GM12891 (cell line): ENCODE data around the gene EPYC.
A peak's percentile ranks its signal among the peaks of the same experiment; 100 is the strongest.

Experiments
- DNase-seq: peaks from one replicate; pipeline ENCODE4 v3.0.0; 2011; ENCODE audit warnings: low spot score; ENCODE audit not compliant: insufficient read length
- FAIRE-seq: peaks from 2 replicates; lab custom pipeline; 2011; peaks lifted over from hg19 to GRCh38; lab: Jason Lieb, UNC
- PAX5 ChIP-seq: IDR thresholded peaks from 2 replicates; pipeline ENCODE4 v1.6.1; 2011; ENCODE audit warnings: low read length, moderate library complexity, mild to moderate bottlenecking; ENCODE audit not compliant: insufficient read depth, severe bottlenecking
- POLR2A ChIP-seq: IDR thresholded peaks from 2 replicates; pipeline ENCODE4 v1.6.1; 2011; ENCODE audit warnings: low read depth, low read length, control low read depth
- POLR2AphosphoS5 ChIP-seq: IDR thresholded peaks from 2 replicates; pipeline ENCODE4 v1.6.1; 2011; ENCODE audit warnings: low read depth, low read length, control low read depth
- POU2F2 ChIP-seq: IDR thresholded peaks from 2 replicates; pipeline ENCODE4 v1.6.1; 2011; ENCODE audit warnings: low read depth, mild to moderate bottlenecking, control low read depth, low read length, moderate library complexity
- SPI1 ChIP-seq: IDR thresholded peaks from 2 replicates; pipeline ENCODE4 v1.6.1; 2011; ENCODE audit warnings: low read depth, low read length, control low read depth
- TAF1 ChIP-seq: IDR thresholded peaks from 2 replicates; pipeline ENCODE4 v1.6.1; 2011; ENCODE audit warnings: low read depth, low read length, control low read depth

The EPYC gene

GRCh38 chr12:90978117-90978770 is 26.5 kb downstream of the EPYC start:
- DNase-seq, result no peak
- FAIRE-seq, result peak; percentile 64
- no peak for TF ChIP-seq POU2F2
- no peak for TF ChIP-seq POLR2A
- TF ChIP-seq PAX5, result no peak
- TF ChIP-seq POLR2AphosphoS5, result no peak
- no peak for TF ChIP-seq TAF1
- no peak for TF ChIP-seq SPI1

GRCh38 chr12:90977224-90977623 is 27.5 kb downstream of the EPYC start:
- DNase-seq (no peak), FAIRE-seq (no peak)
- TF ChIP-seq POLR2A (no peak), TAF1 (no peak), POLR2AphosphoS5 (no peak), SPI1 (no peak), POU2F2 (no peak), PAX5 (no peak)

GRCh38 chr12:90974286-90974685 is 30.5 kb downstream of the EPYC start:
- no peak for TF ChIP-seq PAX5
- no peak for TF ChIP-seq POU2F2
- no peak for TF ChIP-seq POLR2AphosphoS5
- TF ChIP-seq SPI1, result no peak
- no peak for TF ChIP-seq POLR2A
- no peak for TF ChIP-seq TAF1
- FAIRE-seq (no peak), DNase-seq (no peak)

- FAIRE-seq, result no peak
- DNase-seq, result no peak
- TF ChIP-seq SPI1 (no peak), POU2F2 (no peak), POLR2A (no peak), POLR2AphosphoS5 (no peak), PAX5 (no peak), TAF1 (no peak)
Observed at GRCh38 chr12:90972226-90972625, 32.5 kb downstream of the EPYC start.

GRCh38 chr12:90970911-90971310 is 33.9 kb downstream of the EPYC start:
- FAIRE-seq (no peak), DNase-seq (no peak)
- TF ChIP-seq TAF1, result no peak
- TF ChIP-seq POLR2A, result no peak
- no peak for TF ChIP-seq PAX5
- no peak for TF ChIP-seq POU2F2
- no peak for TF ChIP-seq POLR2AphosphoS5
- TF ChIP-seq SPI1, result no peak

GRCh38 chr12:90970471-90970870 is 34.3 kb downstream of the EPYC start:
- TF ChIP-seq POU2F2, result no peak
- TF ChIP-seq SPI1, result no peak
- TF ChIP-seq PAX5, result no peak
- no peak for TF ChIP-seq POLR2AphosphoS5
- no peak for TF ChIP-seq POLR2A
- TF ChIP-seq TAF1, result no peak
- DNase-seq (no peak), FAIRE-seq (no peak)

GRCh38 chr12:90969851-90970250 is 34.9 kb downstream of the EPYC start:
- DNase-seq, result no peak
- no peak for FAIRE-seq
- TF ChIP-seq POLR2A (no peak), POU2F2 (no peak), SPI1 (no peak), TAF1 (no peak), POLR2AphosphoS5 (no peak), PAX5 (no peak)

- DNase-seq, result no peak
- TF ChIP-seq TAF1 (no peak), SPI1 (no peak), PAX5 (no peak), POLR2AphosphoS5 (no peak)
- FAIRE-seq, result no peak
Observed at GRCh38 chr12:90969346-90969745, 35.4 kb downstream of the EPYC start.

- DNase-seq, result no peak
- TF ChIP-seq TAF1 (no peak), SPI1 (peak; percentile 60; the same call in 1 of the 2 replicates)
- no peak for FAIRE-seq
Observed at GRCh38 chr12:90965204-90965603, 39.6 kb downstream of the EPYC start.

- TF ChIP-seq POLR2A (no peak), POLR2AphosphoS5 (no peak), POU2F2 (no peak), TAF1 (no peak), SPI1 (no peak), PAX5 (no peak)
- no peak for FAIRE-seq
Observed at GRCh38 chr12:90964616-90965015, 40.2 kb downstream of the EPYC start.

More at GRCh38 chr12:90964616-90965015, 40.2 kb downstream of the EPYC start:
- DNase-seq, result no peak
